ENCODE measurements around the gene WBP1L. TPM values are rescaled to one million over a fixed set of nuclear protein-coding genes. Genes with fewer than 3 reads are reported as not detected.

Gene WBP1L
- total and polyA plus RNA-seq, 2 experiments from 2014 or later = 7.0 to 55.7 TPM

DNA sequence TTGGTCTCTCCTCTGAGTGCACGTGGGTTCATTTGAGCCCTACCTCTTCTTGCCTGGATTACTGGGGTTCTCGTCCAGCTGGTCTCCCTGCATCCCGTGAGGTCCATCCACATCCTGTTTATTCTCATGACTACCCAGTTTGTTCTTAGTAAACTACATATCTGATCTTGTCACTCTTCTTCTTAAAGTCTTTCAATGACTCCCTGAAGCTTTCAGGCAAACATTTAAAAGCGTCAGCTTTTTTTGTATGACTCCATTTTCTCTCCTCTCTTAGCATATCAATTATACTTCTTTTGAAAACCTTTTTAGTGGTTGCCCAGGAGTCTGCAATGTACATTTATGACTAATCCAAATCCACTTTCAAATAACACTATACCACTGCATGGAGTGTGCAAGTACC is 21.8 kb upstream of the WBP1L start (continued):
- TF ChIP-seq NANOG (IDR thresholded peaks at IDR 0.05; ENCODE audit: borderline replicate concordance) (no peak), EZH2 (IDR thresholded peaks at IDR 0.05; ENCODE audit: low read depth, unreplicated experiment) (no peak), ZNF331 (CRISPR knock-in tag; IDR thresholded peaks at IDR 0.05; ENCODE audit: low read depth) (no peak)
- TF ChIP-seq, protein P1, sequence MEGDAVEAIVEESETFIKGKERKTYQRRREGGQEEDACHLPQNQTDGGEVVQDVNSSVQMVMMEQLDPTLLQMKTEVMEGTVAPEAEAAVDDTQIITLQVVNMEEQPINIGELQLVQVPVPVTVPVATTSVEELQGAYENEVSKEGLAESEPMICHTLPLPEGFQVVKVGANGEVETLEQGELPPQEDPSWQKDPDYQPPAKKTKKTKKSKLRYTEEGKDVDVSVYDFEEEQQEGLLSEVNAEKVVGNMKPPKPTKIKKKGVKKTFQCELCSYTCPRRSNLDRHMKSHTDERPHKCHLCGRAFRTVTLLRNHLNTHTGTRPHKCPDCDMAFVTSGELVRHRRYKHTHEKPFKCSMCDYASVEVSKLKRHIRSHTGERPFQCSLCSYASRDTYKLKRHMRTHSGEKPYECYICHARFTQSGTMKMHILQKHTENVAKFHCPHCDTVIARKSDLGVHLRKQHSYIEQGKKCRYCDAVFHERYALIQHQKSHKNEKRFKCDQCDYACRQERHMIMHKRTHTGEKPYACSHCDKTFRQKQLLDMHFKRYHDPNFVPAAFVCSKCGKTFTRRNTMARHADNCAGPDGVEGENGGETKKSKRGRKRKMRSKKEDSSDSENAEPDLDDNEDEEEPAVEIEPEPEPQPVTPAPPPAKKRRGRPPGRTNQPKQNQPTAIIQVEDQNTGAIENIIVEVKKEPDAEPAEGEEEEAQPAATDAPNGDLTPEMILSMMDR (conservative IDR thresholded peaks at IDR 0.05; ENCODE audit: low read depth in 2 of 2) = no peak

DNA sequence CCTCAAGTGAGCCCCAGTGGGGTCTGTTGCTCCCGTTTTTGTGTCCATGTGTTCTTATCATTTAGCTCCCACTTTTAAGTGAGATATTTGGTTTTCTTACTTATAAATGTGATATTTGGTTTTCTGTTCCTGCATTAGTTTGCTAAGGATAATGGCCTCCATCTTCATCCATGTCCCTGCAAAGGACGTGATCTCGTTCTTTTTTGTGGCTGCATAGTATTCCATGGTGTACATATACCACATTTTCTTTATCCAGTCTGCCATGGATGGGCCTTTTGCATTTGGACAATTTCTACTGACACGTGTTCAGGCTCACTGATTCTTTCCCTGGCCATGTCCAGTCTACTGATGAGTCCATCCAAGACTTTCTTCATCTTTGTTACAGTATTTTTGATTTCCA is 19.8 kb upstream of the WBP1L start:
- H3K4me3 ChIP-seq = no peak overlapping the region
- peaks cover 4% of the 10 kb centered on the region; the same call in 1 of the 2 replicates for H3K4me1 ChIP-seq (ENCODE audit: insufficient read depth)
- Mint-ChIP-seq H3K27me3 (ENCODE audit: insufficient read depth, low read depth, poor library complexity) (no peaks in the 10 kb centered on the region), H3K36me3 (ENCODE audit: low read depth) (peaks cover 59% of the 10 kb centered on the region), H3K27ac (no peak overlapping the region), H3K4me1 (peaks cover 15% of the 10 kb centered on the region), H3K9me3 (no peaks in the 10 kb centered on the region), H3K4me3 (no peak overlapping the region)
- H3K27me3 ChIP-seq (ENCODE audit: insufficient read depth) = no peaks in the 10 kb centered on the region
- peaks cover 59% of the 10 kb centered on the region for H3K79me2 ChIP-seq (replicated peaks; ENCODE audit: insufficient read depth)
- H3K9me2 ChIP-seq (ENCODE audit: insufficient read depth) = no peaks in the 10 kb centered on the region
- H3K4me2 ChIP-seq = no peak overlapping the region
- peaks cover 3% of the 10 kb centered on the region for H3F3A ChIP-seq (replicated peaks; ENCODE audit: low read depth)
- DNase-seq (ENCODE audit: low spot score) (no peak), ATAC-seq (no peak)
- TF ChIP-seq JUNB (IDR thresholded peaks at IDR 0.05; ENCODE audit: unreplicated experiment) = no peak
- TF ChIP-seq, protein P2, sequence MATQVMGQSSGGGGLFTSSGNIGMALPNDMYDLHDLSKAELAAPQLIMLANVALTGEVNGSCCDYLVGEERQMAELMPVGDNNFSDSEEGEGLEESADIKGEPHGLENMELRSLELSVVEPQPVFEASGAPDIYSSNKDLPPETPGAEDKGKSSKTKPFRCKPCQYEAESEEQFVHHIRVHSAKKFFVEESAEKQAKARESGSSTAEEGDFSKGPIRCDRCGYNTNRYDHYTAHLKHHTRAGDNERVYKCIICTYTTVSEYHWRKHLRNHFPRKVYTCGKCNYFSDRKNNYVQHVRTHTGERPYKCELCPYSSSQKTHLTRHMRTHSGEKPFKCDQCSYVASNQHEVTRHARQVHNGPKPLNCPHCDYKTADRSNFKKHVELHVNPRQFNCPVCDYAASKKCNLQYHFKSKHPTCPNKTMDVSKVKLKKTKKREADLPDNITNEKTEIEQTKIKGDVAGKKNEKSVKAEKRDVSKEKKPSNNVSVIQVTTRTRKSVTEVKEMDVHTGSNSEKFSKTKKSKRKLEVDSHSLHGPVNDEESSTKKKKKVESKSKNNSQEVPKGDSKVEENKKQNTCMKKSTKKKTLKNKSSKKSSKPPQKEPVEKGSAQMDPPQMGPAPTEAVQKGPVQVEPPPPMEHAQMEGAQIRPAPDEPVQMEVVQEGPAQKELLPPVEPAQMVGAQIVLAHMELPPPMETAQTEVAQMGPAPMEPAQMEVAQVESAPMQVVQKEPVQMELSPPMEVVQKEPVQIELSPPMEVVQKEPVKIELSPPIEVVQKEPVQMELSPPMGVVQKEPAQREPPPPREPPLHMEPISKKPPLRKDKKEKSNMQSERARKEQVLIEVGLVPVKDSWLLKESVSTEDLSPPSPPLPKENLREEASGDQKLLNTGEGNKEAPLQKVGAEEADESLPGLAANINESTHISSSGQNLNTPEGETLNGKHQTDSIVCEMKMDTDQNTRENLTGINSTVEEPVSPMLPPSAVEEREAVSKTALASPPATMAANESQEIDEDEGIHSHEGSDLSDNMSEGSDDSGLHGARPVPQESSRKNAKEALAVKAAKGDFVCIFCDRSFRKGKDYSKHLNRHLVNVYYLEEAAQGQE (IDR thresholded peaks at IDR 0.05; ENCODE audit: unreplicated experiment) = no peak
- TF ChIP-seq STAT1 (IDR thresholded peaks at IDR 0.05; ENCODE audit: unreplicated experiment) = no peak
- TF ChIP-seq, protein P3, sequence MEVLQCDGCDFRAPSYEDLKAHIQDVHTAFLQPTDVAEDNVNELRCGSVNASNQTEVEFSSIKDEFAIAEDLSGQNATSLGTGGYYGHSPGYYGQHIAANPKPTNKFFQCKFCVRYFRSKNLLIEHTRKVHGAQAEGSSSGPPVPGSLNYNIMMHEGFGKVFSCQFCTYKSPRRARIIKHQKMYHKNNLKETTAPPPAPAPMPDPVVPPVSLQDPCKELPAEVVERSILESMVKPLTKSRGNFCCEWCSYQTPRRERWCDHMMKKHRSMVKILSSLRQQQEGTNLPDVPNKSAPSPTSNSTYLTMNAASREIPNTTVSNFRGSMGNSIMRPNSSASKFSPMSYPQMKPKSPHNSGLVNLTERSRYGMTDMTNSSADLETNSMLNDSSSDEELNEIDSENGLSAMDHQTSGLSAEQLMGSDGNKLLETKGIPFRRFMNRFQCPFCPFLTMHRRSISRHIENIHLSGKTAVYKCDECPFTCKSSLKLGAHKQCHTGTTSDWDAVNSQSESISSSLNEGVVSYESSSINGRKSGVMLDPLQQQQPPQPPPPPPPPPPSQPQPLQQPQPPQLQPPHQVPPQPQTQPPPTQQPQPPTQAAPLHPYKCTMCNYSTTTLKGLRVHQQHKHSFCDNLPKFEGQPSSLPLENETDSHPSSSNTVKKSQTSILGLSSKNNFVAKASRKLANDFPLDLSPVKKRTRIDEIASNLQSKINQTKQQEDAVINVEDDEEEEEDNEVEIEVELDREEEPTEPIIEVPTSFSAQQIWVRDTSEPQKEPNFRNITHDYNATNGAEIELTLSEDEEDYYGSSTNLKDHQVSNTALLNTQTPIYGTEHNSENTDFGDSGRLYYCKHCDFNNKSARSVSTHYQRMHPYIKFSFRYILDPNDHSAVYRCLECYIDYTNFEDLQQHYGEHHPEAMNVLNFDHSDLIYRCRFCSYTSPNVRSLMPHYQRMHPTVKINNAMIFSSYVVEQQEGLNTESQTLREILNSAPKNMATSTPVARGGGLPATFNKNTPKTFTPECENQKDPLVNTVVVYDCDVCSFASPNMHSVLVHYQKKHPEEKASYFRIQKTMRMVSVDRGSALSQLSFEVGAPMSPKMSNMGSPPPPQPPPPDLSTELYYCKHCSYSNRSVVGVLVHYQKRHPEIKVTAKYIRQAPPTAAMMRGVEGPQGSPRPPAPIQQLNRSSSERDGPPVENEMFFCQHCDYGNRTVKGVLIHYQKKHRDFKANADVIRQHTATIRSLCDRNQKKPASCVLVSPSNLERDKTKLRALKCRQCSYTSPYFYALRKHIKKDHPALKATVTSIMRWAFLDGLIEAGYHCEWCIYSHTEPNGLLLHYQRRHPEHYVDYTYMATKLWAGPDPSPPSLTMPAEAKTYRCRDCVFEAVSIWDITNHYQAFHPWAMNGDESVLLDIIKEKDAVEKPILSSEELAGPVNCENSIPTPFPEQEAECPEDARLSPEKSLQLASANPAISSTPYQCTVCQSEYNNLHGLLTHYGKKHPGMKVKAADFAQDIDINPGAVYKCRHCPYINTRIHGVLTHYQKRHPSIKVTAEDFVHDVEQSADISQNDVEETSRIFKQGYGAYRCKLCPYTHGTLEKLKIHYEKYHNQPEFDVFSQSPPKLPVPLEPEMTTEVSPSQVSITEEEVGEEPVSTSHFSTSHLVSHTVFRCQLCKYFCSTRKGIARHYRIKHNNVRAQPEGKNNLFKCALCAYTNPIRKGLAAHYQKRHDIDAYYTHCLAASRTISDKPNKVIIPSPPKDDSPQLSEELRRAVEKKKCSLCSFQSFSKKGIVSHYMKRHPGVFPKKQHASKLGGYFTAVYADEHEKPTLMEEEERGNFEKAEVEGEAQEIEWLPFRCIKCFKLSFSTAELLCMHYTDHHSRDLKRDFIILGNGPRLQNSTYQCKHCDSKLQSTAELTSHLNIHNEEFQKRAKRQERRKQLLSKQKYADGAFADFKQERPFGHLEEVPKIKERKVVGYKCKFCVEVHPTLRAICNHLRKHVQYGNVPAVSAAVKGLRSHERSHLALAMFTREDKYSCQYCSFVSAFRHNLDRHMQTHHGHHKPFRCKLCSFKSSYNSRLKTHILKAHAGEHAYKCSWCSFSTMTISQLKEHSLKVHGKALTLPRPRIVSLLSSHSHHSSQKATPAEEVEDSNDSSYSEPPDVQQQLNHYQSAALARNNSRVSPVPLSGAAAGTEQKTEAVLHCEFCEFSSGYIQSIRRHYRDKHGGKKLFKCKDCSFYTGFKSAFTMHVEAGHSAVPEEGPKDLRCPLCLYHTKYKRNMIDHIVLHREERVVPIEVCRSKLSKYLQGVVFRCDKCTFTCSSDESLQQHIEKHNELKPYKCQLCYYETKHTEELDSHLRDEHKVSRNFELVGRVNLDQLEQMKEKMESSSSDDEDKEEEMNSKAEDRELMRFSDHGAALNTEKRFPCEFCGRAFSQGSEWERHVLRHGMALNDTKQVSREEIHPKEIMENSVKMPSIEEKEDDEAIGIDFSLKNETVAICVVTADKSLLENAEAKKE (CRISPR knock-in tag; IDR thresholded peaks at IDR 0.05) = no peak
- TF ChIP-seq NANOG (IDR thresholded peaks at IDR 0.05; ENCODE audit: borderline replicate concordance) = no peak
- TF ChIP-seq ZNF114 (CRISPR knock-in tag; IDR thresholded peaks at IDR 0.05) = no peak
- no peak overlapping the region for H2AFZ ChIP-seq
- peaks cover 34% of the 10 kb centered on the region for H4K20me1 ChIP-seq (replicated peaks; ENCODE audit: insufficient read depth)
- H3K27ac ChIP-seq (ENCODE audit: low read depth) = no peak overlapping the region
- peaks cover 13% of the 10 kb centered on the region; the same call in 1 of the 2 replicates for H3K36me3 ChIP-seq (ENCODE audit: insufficient read depth)
